Testis (tissue), 2 donors: ENCODE measurements around the gene GUK1.

Experiments used
- POLR2A ChIP-seq: fragments of 450-650 bp; IDR thresholded peaks from one replicate; pipeline ENCODE4 v1.6.1; 2017; ENCODE audit warnings: antibody characterized with exemption, mild to moderate bottlenecking, moderate library complexity
- TF ChIP-seq, protein P1 (sequence below), 3 experiments: fragments of 450-650 bp in 2 of 3; fragments of 200-600 bp in 1 of 3; sonication (generic) in 1 of 3; IDR thresholded peaks; one replicate each; pipeline ENCODE4 v1.5.1; 2016 to 2019; ENCODE audit warnings: antibody characterized with exemption in 3 of 3, mild to moderate bottlenecking in 2 of 3, moderate library complexity in 1 of 3

- peak; percentile 46 for TF ChIP-seq POLR2A
- TF ChIP-seq, protein P1, sequence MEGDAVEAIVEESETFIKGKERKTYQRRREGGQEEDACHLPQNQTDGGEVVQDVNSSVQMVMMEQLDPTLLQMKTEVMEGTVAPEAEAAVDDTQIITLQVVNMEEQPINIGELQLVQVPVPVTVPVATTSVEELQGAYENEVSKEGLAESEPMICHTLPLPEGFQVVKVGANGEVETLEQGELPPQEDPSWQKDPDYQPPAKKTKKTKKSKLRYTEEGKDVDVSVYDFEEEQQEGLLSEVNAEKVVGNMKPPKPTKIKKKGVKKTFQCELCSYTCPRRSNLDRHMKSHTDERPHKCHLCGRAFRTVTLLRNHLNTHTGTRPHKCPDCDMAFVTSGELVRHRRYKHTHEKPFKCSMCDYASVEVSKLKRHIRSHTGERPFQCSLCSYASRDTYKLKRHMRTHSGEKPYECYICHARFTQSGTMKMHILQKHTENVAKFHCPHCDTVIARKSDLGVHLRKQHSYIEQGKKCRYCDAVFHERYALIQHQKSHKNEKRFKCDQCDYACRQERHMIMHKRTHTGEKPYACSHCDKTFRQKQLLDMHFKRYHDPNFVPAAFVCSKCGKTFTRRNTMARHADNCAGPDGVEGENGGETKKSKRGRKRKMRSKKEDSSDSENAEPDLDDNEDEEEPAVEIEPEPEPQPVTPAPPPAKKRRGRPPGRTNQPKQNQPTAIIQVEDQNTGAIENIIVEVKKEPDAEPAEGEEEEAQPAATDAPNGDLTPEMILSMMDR (IDR thresholded peaks at IDR 0.05) = peak; percentile 94 to 100 (median 99)
These were observed 25.5 kb downstream of the GUK1 start, which contains the start of gene IBA57 for GRCh38 chr1:228165372-228166169.
